Cardiac muscle cell (in vitro differentiated cells and primary cell): ENCODE measurements around the gene IRF8. TPM values are rescaled to one million over a fixed set of nuclear protein-coding genes. Genes with fewer than 3 reads are reported as not detected.

Experiments used
- DNase-seq, 2 donors: peaks; one replicate each; pipeline versions ENCODE4 v3.0.0 to v3.0.0-alpha.2; 2010 to 2017; ENCODE audit warnings: low read depth in 1 of 2, low spot score in 1 of 2
- H3K27ac ChIP-seq: fragments of 200-600 bp; sonication (generic); 2 replicates; pipeline ENCODE4 v1.5.1; 2016
- H3K27me3 ChIP-seq: fragments of 200-600 bp; sonication (generic); 2 replicates; pipeline ENCODE4 v1.6.0; 2016; ENCODE audit warnings: control low read depth
- H3K36me3 ChIP-seq: fragments of 200-600 bp; sonication (generic); 2 replicates; pipeline ENCODE4 v1.5.1; 2016; ENCODE audit warnings: control low read depth
- H3K4me1 ChIP-seq: fragments of 200-600 bp; sonication (generic); 2 replicates; pipeline ENCODE4 v1.8.1; 2017; ENCODE audit warnings: low read depth, mild to moderate bottlenecking, mixed run types
- H3K4me3 ChIP-seq: fragments of 200-600 bp; sonication (generic); 2 replicates; pipeline ENCODE4 v1.5.1; 2016; ENCODE audit warnings: mild to moderate bottlenecking
- H3K9me3 ChIP-seq: fragments of 200-600 bp; sonication (generic); 2 replicates; pipeline ENCODE4 v1.5.1; 2017; ENCODE audit warnings: low read depth, mild to moderate bottlenecking, control low read depth
- polyA plus RNA-seq: library from polyadenylated mRNA; unstranded; fragments of >200 nt; fragmentation: Nextera tagmentation; extraction: Ambion mirVana; gene quantifications from 2 replicates; pipeline ENCODE4 v1.2.1, GENCODE V29; 2016
- total RNA-seq: library from RNA; depleted of rRNA; stranded (reverse); fragments of >200 nt; gene quantifications from 2 replicates; pipeline ENCODE4 v1.2.3, GENCODE V29; 2016
- TF ChIP-seq, protein P1 (sequence below): IDR thresholded peaks from 2 replicates; pipeline ENCODE4 v1.5.1; 2012; ENCODE audit warnings: low read depth, mild to moderate bottlenecking, low read length

IRF8 gene
- total and polyA plus RNA-seq, 2 experiments from 2014 or later = 1.7 to 12.8 TPM

DNA sequence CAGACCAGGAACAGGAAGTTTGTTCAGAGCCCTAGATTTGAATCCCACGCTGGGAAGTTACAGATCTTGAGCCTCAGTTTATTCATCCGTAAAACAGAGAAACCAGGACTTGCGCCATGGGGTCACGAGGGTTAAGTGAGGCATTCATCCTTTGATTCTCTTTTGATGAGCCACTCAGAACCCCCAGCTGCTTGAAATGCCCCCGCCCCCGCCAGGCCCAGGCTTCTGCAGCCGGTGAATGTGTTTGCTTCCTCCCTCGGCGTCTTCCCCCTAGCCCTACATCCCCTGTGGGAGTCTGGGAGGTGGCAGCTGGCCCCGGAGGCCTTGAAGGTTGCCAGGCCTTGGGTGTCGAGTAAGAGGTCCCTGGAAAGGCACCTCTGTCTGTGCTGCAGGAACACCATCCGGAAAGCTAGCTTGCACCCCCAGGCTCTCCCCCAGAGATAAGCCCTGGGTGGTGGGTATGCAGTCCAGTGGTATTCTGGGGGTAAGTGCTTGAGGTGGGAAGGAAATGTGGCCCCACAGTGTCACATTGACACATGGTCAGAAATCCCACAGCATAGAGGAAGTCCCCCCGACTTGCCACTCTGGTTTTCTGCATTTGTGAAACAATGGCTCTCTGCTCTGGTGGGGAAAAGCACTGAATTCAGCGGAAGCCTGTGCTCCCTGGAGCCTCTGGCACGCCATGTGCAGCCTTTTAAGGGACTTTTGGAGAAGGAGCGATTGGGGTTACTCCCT, 14.9 kb downstream of the IRF8 start:
- no peaks in the 10 kb centered on the region for H3K36me3 ChIP-seq
- TF ChIP-seq, protein P1, sequence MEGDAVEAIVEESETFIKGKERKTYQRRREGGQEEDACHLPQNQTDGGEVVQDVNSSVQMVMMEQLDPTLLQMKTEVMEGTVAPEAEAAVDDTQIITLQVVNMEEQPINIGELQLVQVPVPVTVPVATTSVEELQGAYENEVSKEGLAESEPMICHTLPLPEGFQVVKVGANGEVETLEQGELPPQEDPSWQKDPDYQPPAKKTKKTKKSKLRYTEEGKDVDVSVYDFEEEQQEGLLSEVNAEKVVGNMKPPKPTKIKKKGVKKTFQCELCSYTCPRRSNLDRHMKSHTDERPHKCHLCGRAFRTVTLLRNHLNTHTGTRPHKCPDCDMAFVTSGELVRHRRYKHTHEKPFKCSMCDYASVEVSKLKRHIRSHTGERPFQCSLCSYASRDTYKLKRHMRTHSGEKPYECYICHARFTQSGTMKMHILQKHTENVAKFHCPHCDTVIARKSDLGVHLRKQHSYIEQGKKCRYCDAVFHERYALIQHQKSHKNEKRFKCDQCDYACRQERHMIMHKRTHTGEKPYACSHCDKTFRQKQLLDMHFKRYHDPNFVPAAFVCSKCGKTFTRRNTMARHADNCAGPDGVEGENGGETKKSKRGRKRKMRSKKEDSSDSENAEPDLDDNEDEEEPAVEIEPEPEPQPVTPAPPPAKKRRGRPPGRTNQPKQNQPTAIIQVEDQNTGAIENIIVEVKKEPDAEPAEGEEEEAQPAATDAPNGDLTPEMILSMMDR = no peak
- no peak for DNase-seq
- no peak overlapping the region for H3K4me3 ChIP-seq
- H3K27ac ChIP-seq = no peak overlapping the region
- no peaks in the 10 kb centered on the region for H3K27me3 ChIP-seq
- H3K4me1 ChIP-seq = peaks cover 7% of the 10 kb centered on the region
- H3K9me3 ChIP-seq = no peaks in the 10 kb centered on the region

DNA sequence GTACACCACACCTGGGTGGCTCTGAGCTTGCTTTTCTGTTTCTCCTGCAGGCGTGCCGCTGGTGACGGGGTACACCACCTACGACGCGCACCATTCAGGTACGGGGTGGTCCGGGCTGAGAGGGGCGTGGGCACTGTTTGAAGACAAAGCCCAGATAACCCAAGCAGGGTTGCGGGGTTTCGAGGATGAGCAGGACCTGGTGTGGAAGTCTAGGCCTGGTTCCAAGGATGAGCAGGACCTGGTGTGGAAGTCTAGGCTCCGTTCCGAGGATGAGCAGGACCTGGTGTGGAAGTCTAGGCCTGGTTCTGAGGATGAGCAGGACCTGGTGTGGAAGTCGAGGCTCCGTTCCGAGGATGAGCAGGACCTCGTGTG, 15.4 kb downstream of the IRF8 start:
- Histone ChIP-seq H3K27me3 (no peaks in the 10 kb centered on the region), H3K4me1 (peaks cover 7% of the 10 kb centered on the region), H3K36me3 (no peaks in the 10 kb centered on the region), H3K27ac (no peak overlapping the region), H3K4me3 (no peak overlapping the region), H3K9me3 (no peaks in the 10 kb centered on the region)
- TF ChIP-seq, protein P1 = no peak
- no peak for DNase-seq

DNA sequence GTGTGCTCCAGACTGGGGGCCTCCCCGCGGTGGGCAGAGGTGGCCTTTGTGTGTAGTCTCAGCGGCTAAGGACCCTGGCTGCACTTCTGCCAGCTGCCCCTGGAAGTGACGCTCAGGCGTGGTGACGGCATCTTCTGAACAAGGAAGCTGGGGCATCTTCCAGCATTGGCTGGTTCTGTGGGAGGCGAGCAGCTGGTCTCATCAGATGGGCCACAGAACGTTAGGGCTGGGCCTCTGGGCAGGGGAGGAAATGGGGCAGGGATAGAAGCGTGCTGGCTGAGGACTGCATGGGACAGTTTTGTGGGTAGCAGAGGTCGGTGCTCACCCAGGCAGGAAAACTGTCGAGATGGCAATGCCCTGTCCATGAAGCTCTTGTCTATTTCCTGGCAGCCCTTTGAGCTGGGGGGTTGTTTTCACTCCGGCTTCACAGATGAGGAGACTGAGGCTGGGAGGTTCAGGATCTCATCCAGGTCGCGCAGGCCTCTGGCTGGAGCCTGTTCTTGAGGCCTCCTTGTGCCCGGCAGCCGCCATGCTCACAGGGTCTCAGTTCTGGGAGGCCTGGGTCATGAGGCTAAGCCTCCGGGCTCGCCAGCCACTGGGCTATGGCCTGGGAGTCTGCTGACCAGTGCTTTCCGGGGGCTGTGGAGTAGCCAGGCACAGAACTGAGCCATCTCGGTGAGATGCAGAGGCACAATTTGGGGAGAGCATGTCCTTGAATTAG, 16.3 kb downstream of the IRF8 start:
- Histone ChIP-seq H3K27ac (no peak overlapping the region), H3K9me3 (no peaks in the 10 kb centered on the region), H3K4me3 (no peak overlapping the region), H3K4me1 (peaks cover 7% of the 10 kb centered on the region), H3K27me3 (no peaks in the 10 kb centered on the region), H3K36me3 (no peaks in the 10 kb centered on the region)
- no peak for DNase-seq
- TF ChIP-seq, protein P1 = no peak

- Histone ChIP-seq H3K27me3 (no peaks in the 10 kb centered on the region), H3K27ac (no peak overlapping the region), H3K4me1 (peaks cover 7% of the 10 kb centered on the region), H3K36me3 (no peaks in the 10 kb centered on the region), H3K4me3 (no peak overlapping the region), H3K9me3 (no peaks in the 10 kb centered on the region)
- TF ChIP-seq, protein P1 = no peak
- DNase-seq = peak; percentile 29 to 94
Observed at GRCh38 chr16:85916141-85916890, 17.4 kb downstream of the IRF8 start.

GRCh38 chr16:85917012-85917411, 18.1 kb downstream of the IRF8 start:
- peaks cover 7% of the 10 kb centered on the region for H3K4me1 ChIP-seq
- no peak overlapping the region for H3K27ac ChIP-seq
- no peaks in the 10 kb centered on the region for H3K27me3 ChIP-seq
- H3K36me3 ChIP-seq = no peaks in the 10 kb centered on the region
- H3K4me3 ChIP-seq = no peak overlapping the region
- TF ChIP-seq, protein P1 = peak; percentile 40
- no peak for DNase-seq
- H3K9me3 ChIP-seq = no peaks in the 10 kb centered on the region
